ENCODE data around the gene LDB3. TPM values are rescaled to one million over a fixed set of nuclear protein-coding genes. Genes with fewer than 3 reads are reported as not detected.

Gene LDB3
- total and polyA plus RNA-seq, 9 of the 15 experiments (the other 6 are each of a cell fraction or from before 2014, with no cell fraction given): 0.03 TPM; not detected in 8

DNA sequence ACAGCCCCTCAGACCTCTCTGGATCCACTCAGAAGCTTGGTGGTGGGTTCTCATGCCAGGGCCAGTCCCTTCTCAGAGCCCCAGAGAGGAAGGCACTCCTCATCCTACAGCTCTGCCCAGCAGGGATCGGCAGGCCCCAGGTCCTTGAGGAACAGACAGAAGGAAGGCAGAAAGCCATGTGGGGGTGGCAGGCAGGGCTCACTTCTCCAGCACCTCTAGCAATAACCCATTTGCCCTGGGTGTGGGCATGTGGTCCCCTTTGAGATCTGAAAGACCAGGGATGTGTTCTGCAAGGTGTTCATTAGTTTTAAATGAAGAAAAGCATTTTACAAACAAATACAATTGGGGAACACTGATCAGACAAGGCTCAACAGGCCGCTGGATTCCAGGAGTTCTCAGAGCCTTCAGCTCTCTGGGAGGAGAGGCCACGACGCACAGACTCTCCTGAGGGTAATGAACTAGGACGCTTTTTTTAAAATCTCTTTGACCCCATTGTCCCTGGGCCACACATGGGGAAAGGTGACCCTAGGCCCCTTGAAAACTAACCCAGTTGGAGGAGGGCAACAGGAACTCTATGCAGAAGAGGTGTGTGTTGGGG, 40.6 kb downstream of the LDB3 start:
- no TSS peak for BruUV-seq (replicated peaks)
- Histone ChIP-seq H3K27ac (ENCODE audit: extremely low read depth, low read depth, low read length) (no peak overlapping the region), H4K20me1 (replicated peaks; ENCODE audit: control insufficient read depth, insufficient read depth, low read length) (no peaks in the 10 kb centered on the region), H2AFZ (ENCODE audit: low read depth, low read length) (no peak overlapping the region), H3K4me1 (replicated peaks in 1 of 2; ENCODE audit: control insufficient read depth in 2 of 2, insufficient read depth in 2 of 2, low read length in 2 of 2) (peaks cover 0 to 32% of the 10 kb centered on the region in 2 experiments; a peak in 4 of 5 replicates), H3K9ac (ENCODE audit: insufficient read depth in 1 of 2, low read depth in 2 of 2, low read length in 2 of 2) (0 out of 4 replicates have a peak overlapping the region, but pooled peaks of 1 of the 2 experiments have one; percentile 28), H3K4me2 (ENCODE audit: insufficient read depth, low read length) (no peak overlapping the region), H3K4me3 (no peak overlapping the region), H3K9me1 (ENCODE audit: control insufficient read depth, insufficient read depth, low read length) (no peaks in the 10 kb centered on the region), H3K9me3 (replicated peaks; ENCODE audit: control insufficient read depth, insufficient read depth, low read depth, low read length) (no peaks in the 10 kb centered on the region), H3K79me2 (ENCODE audit: control insufficient read depth, insufficient read depth, low read length) (no peaks in the 10 kb centered on the region), H3K36me3 (ENCODE audit: control insufficient read depth, insufficient read depth, low read length) (no peaks in the 10 kb centered on the region), H3K27me3 (ENCODE audit: control insufficient read depth in 2 of 2, insufficient read depth in 2 of 2, low read length in 2 of 2) (no peaks in the 10 kb centered on the region)
- TF ChIP-seq NCOA4 (IDR thresholded peaks at IDR 0.05; ENCODE audit: partially characterized antibody) (no peak), SMARCE1 (IDR thresholded peaks at IDR 0.05) (no peak), KDM4B (IDR thresholded peaks at IDR 0.05; ENCODE audit: borderline replicate concordance in 2 of 2, low read depth in 1 of 2) (no peak), CBFB (CRISPR knock-in tag; IDR thresholded peaks at IDR 0.05) (no peak), SRF (CRISPR knock-in tag; IDR thresholded peaks at IDR 0.05) (no peak), ELF1 (tag; IDR thresholded peaks at IDR 0.05) (no peak), RBM22 (IDR thresholded peaks at IDR 0.05; ENCODE audit: low read depth, low read length, poor library complexity, severe bottlenecking) (no peak), THRAP3 (IDR thresholded peaks at IDR 0.05; ENCODE audit: borderline replicate concordance) (no peak), RNF2 (IDR thresholded peaks at IDR 0.05) (no peak), PYGO2 (tag; IDR thresholded peaks at IDR 0.05) (no peak), TFAM (CRISPR knock-in tag; conservative IDR thresholded peaks at IDR 0.05) (no peak), MYBL2 (IDR thresholded peaks at IDR 0.05; ENCODE audit: low read depth) (no peak), MYBL2 (CRISPR knock-in tag; IDR thresholded peaks at IDR 0.05; ENCODE audit: borderline replicate concordance) (no peak)
- TF ChIP-seq, protein P1, sequence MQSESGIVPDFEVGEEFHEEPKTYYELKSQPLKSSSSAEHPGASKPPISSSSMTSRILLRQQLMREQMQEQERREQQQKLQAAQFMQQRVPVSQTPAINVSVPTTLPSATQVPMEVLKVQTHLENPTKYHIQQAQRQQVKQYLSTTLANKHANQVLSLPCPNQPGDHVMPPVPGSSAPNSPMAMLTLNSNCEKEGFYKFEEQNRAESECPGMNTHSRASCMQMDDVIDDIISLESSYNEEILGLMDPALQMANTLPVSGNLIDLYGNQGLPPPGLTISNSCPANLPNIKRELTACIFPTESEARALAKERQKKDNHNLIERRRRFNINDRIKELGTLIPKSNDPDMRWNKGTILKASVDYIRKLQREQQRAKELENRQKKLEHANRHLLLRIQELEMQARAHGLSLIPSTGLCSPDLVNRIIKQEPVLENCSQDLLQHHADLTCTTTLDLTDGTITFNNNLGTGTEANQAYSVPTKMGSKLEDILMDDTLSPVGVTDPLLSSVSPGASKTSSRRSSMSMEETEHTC (IDR thresholded peaks at IDR 0.05): no peak
- TF ChIP-seq, protein P2, sequence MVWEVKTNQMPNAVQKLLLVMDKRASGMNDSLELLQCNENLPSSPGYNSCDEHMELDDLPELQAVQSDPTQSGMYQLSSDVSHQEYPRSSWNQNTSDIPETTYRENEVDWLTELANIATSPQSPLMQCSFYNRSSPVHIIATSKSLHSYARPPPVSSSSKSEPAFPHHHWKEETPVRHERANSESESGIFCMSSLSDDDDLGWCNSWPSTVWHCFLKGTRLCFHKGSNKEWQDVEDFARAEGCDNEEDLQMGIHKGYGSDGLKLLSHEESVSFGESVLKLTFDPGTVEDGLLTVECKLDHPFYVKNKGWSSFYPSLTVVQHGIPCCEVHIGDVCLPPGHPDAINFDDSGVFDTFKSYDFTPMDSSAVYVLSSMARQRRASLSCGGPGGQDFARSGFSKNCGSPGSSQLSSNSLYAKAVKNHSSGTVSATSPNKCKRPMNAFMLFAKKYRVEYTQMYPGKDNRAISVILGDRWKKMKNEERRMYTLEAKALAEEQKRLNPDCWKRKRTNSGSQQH (CRISPR knock-in tag; IDR thresholded peaks at IDR 0.05): no peak
- no peak for FAIRE-seq
- in situ Hi-C loops (cut with MboI) (loop anchor here (5.0 kb wide), 1 partner anchor 193 kb away; no protein-coding TSS in a partner anchor), intact Hi-C loops (cut with micrococcal nuclease) (no loop called here)
- 58% methylated on average over 4 of the region's 5 CpGs for WGBS (ENCODE audit: insufficient coverage, low coverage, missing lambda C conversion rate)
- DNase-seq (ENCODE audit: extremely low read depth in 1 of 4, low spot score in 3 of 4): no peak
- ChIA-PET POLR2A (interaction anchor here (0.7 kb wide), 1 partner anchor 232 kb away, joined by 3 read pairs; no protein-coding TSS in a partner anchor), CTCF (ENCODE audit: low intra/inter-chr PET ratio) (interaction anchor here (0.6 kb wide), 1 partner anchor 173 kb away, joined by 3 read pairs; no protein-coding TSS in a partner anchor)
- ATAC-seq: no peak
